Mammary epithelial cell (primary cell): Measurements from ENCODE around the gene SORCS1.

Experiments used
- EZH2 ChIP-seq: IDR thresholded peaks from 2 replicates; pipeline ENCODE4 v1.6.1; 2012; ENCODE audit warnings: low read length, inconsistent platforms, borderline replicate concordance
- TF ChIP-seq, protein P1 (sequence below), 2 donors: IDR thresholded peaks in 1 of 2; conservative IDR thresholded peaks in 1 of 2; 2 replicates each; pipeline ENCODE4 v1.5.1; 2011 to 2012; ENCODE audit warnings: inconsistent platforms in 2 of 2, low read length in 2 of 2, mild to moderate bottlenecking in 2 of 2, control low read depth in 1 of 2, low read depth in 1 of 2; ENCODE audit not compliant: insufficient read depth in 1 of 2; ENCODE audit errors: extremely low read depth in 1 of 2

- TF ChIP-seq EZH2, result no peak
- TF ChIP-seq, protein P1, sequence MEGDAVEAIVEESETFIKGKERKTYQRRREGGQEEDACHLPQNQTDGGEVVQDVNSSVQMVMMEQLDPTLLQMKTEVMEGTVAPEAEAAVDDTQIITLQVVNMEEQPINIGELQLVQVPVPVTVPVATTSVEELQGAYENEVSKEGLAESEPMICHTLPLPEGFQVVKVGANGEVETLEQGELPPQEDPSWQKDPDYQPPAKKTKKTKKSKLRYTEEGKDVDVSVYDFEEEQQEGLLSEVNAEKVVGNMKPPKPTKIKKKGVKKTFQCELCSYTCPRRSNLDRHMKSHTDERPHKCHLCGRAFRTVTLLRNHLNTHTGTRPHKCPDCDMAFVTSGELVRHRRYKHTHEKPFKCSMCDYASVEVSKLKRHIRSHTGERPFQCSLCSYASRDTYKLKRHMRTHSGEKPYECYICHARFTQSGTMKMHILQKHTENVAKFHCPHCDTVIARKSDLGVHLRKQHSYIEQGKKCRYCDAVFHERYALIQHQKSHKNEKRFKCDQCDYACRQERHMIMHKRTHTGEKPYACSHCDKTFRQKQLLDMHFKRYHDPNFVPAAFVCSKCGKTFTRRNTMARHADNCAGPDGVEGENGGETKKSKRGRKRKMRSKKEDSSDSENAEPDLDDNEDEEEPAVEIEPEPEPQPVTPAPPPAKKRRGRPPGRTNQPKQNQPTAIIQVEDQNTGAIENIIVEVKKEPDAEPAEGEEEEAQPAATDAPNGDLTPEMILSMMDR (conservative IDR thresholded peaks at IDR 0.05 in 1 of 2, IDR thresholded peaks at IDR 0.05 in 1 of 2; ENCODE audit: extremely low read depth in 1 of 2, insufficient read depth in 1 of 2, low read depth in 1 of 2, low read length in 2 of 2), result no peak
Observed at GRCh38 chr10:107054469-107055156, 109.9 kb downstream of the SORCS1 start.
